Erythroblast (primary cell): ENCODE measurements around the gene TNFAIP8.

Experiments
- GATA1 ChIP-seq: IDR thresholded peaks from 2 replicates; pipeline ENCODE4 v1.6.1; 2011; ENCODE audit warnings: low read depth, mild to moderate bottlenecking, control low read depth, low read length, moderate library complexity
- POLR2A ChIP-seq: IDR thresholded peaks from 2 replicates; pipeline ENCODE4 v1.6.1; 2011; ENCODE audit warnings: mild to moderate bottlenecking, low read length

DNA sequence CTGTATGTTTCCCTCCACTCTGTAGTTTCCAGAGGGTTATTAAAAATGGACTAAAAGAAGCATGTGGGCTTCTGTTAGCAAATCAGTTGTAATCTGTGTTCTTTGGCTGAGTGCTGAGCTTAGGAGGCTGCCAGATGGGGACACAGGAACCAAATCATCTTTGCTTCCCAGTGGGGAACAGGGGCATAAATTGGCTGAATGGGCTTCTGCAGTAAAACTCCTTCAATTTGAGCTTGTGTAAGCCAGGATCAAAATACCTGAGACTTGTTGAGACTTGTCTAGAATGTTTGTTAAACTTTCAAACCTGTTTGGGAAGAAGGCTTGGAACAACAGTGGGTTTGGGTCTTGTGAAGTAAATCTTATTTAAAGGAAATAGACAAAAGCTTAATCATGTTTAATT is 32.2 kb upstream of the TNFAIP8 start:
- TF ChIP-seq POLR2A (no peak), GATA1 (no peak)
